HUES6 (cell line): ENCODE data around the gene RASGRF2.
"Not testable (repeated sequence)": the region's sequence is repeated elsewhere in the genome, so short reads cannot be mapped to it uniquely, and the experiment has no call there.

ENCODE experiments used
- H3K27ac ChIP-seq: 2 replicates; pipeline ENCODE4 v1.7.0; 2013; ENCODE audit warnings: low read depth, mild to moderate bottlenecking, low read length, inconsistent platforms
- H3K27me3 ChIP-seq: 2 replicates; pipeline ENCODE4 v1.6.1; 2013; ENCODE audit warnings: low read length; ENCODE audit not compliant: control insufficient read depth, insufficient read depth
- H3K36me3 ChIP-seq: 2 replicates; pipeline ENCODE4 v1.6.1; 2013; ENCODE audit warnings: low read length; ENCODE audit not compliant: control insufficient read depth, insufficient read depth
- H3K4me1 ChIP-seq: 2 replicates; pipeline ENCODE4 v1.6.1; 2013; ENCODE audit warnings: low read length; ENCODE audit not compliant: control insufficient read depth, insufficient read depth
- H3K4me3 ChIP-seq: 2 replicates; pipeline ENCODE4 v1.5.1; 2013; ENCODE audit warnings: low read depth, low read length
- H3K9ac ChIP-seq: one replicate; pipeline ENCODE4 v1.6.1; 2013; ENCODE audit warnings: mild to moderate bottlenecking, low read length
- H3K9me3 ChIP-seq: 2 replicates; pipeline ENCODE4 v1.6.1; 2013; ENCODE audit warnings: low read depth, low read length; ENCODE audit not compliant: control insufficient read depth, insufficient read depth

The RASGRF2 gene

GRCh38 chr5:81021951-81022687 is 62.0 kb downstream of the RASGRF2 start:
- no peaks in the 10 kb centered on the region for H3K9me3 ChIP-seq
- H3K27me3 ChIP-seq, result no peaks in the 10 kb centered on the region
- no peak overlapping the region for H3K27ac ChIP-seq
- H3K4me3 ChIP-seq, result no peak overlapping the region
- no peaks in the 10 kb centered on the region for H3K36me3 ChIP-seq
- H3K4me1 ChIP-seq, result peaks cover 6% of the 10 kb centered on the region; the same call in 1 of the 2 replicates
- no peak overlapping the region for H3K9ac ChIP-seq

GRCh38 chr5:81022688-81023084 is 62.5 kb downstream of the RASGRF2 start:
- Histone ChIP-seq H3K4me1 (peaks cover 6% of the 10 kb centered on the region; the same call in 1 of the 2 replicates), H3K27me3 (no peaks in the 10 kb centered on the region), H3K9ac (no peak overlapping the region), H3K27ac (no peak overlapping the region), H3K9me3 (no peaks in the 10 kb centered on the region), H3K36me3 (no peaks in the 10 kb centered on the region), H3K4me3 (no peak overlapping the region)

DNA sequence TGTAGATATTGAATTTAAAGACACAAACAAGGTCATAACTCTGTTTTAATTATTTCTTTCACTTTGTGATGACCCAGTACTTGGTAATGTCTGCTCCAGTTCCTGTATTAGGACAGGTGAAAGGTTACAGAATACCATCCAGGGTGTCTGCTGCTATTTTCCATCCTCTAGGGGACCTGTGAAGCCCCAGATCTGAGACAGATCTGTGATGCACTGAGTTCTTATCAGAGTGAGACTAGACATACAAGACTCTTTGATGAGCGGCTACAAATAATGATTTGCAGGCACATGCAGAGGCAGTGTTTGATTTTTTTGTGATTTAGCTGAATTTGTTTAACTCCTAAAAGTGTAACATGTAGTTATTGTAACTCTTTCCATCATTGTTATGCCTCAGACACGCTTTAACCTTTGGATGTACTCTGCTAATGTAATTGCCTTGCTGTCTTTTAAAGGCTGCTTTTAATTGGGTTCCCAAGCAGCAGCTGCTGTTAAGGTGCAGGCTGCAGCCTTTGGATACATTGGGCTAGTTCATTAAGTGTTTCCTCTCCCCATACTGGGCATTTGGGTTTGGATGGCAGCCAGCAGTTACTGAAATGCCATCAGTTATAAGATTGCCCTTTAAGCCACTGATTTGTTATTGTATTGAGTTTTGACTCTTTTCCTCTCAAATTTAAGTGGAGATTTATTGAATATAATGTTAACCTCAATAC is 63.3 kb downstream of the RASGRF2 start:
- peaks cover 6% of the 10 kb centered on the region; the same call in 1 of the 2 replicates for H3K4me1 ChIP-seq
- H3K9ac ChIP-seq, result no peak overlapping the region
- no peaks in the 10 kb centered on the region for H3K36me3 ChIP-seq
- 0 out of 2 replicates have a peak, but pooled peaks cover 2% of the 10 kb centered on the region for H3K9me3 ChIP-seq
- no peak overlapping the region for H3K27ac ChIP-seq
- H3K27me3 ChIP-seq, result no peaks in the 10 kb centered on the region
- no peak overlapping the region for H3K4me3 ChIP-seq

- H3K4me3 ChIP-seq, result no peak overlapping the region
- H3K4me1 ChIP-seq, result no peaks in the 10 kb centered on the region
- no peaks in the 10 kb centered on the region for H3K36me3 ChIP-seq
- H3K27ac ChIP-seq, result no peak overlapping the region
- H3K9me3 ChIP-seq, result peaks cover 11% of the 10 kb centered on the region; the same call in 1 of the 2 replicates
- no peak overlapping the region for H3K9ac ChIP-seq
- no peaks in the 10 kb centered on the region for H3K27me3 ChIP-seq
These were observed 67.4 kb downstream of the RASGRF2 start for GRCh38 chr5:81027481-81028058.

DNA sequence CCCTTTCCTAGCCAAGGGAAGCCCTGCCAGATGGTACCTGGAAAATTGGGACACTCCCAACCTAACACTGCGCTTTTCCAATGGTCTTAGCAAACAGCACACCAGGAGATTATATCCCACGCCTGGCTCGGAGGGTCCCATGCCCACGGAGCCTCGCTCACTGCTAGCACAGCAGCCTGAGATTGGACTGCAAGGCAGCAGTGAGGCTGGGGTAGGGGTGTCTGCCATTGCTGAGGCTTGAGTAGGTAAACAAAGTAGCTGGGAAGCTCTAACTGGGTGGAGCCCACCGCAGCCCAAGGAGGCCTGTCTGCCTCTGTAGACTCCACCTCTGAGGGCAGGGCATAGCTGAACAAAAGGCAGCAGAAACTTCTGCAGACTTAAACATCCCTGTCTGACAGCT is 68.7 kb downstream of the RASGRF2 start:
- not testable (repeated sequence) for H3K4me3 ChIP-seq

GRCh38 chr5:81029736-81030135 is 69.6 kb downstream of the RASGRF2 start:
- not testable (repeated sequence) for H3K4me3 ChIP-seq, H3K27me3 ChIP-seq, H3K9ac ChIP-seq, H3K27ac ChIP-seq, H3K36me3 ChIP-seq, H3K4me1 ChIP-seq
- peaks cover 11% of the 10 kb centered on the region; the same call in 1 of the 2 replicates for H3K9me3 ChIP-seq

More for the DNA sequence above, 68.7 kb downstream of the RASGRF2 start:
- not testable (repeated sequence) for H3K9ac ChIP-seq, H3K4me1 ChIP-seq, H3K27ac ChIP-seq, H3K27me3 ChIP-seq, H3K36me3 ChIP-seq
- H3K9me3 ChIP-seq, result peaks cover 11% of the 10 kb centered on the region; the same call in 1 of the 2 replicates

DNA sequence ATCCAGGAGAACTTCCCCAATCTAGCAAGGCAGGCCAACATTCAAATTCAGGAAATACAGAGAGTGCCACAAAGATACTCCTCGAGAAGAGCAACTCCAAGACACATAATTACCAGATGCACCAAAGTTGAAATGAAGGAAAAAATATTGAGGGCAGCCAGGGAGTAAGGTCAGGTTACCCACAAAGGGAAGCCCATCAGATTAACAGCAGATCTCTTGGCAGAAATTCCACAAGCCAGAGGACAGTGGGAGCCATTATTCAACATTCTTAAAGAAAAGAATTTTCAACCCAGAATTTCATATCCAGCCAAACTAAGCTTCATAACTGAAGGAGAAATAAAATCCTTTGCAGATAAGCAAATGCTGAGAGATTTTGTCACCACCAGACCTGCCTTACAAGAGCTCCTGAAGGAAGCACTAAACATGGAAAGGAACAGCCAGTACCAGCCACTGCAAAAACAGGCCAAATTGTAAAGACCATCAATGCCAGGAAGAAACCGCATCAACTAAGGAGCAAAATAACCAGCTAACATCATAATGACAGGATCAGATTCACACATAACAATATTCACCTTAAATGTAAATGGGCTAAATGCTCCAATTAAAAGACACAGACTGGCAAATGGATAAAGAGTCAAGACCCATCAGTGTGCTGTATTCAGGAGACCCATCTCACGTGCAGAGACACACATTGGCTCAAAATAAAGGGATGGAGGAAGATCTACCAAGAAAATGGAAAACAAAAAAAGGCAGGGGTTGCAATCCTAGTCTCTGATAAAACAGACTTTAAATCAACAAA is 70.3 kb downstream of the RASGRF2 start:
- H3K4me3 ChIP-seq, H3K27me3 ChIP-seq, H3K9ac ChIP-seq, H3K4me1 ChIP-seq, H3K36me3 ChIP-seq, H3K27ac ChIP-seq: not testable (repeated sequence)
- peaks cover 11% of the 10 kb centered on the region; the same call in 1 of the 2 replicates for H3K9me3 ChIP-seq

- no peaks in the 10 kb centered on the region for H3K36me3 ChIP-seq
- no peaks in the 10 kb centered on the region for H3K9me3 ChIP-seq
- no peak overlapping the region for H3K9ac ChIP-seq
- H3K27ac ChIP-seq, result no peak overlapping the region
- H3K27me3 ChIP-seq, result no peaks in the 10 kb centered on the region
- H3K4me1 ChIP-seq, result no peaks in the 10 kb centered on the region
- H3K4me3 ChIP-seq, result no peak overlapping the region
These were observed 75.4 kb downstream of the RASGRF2 start for GRCh38 chr5:81035522-81035921.

- H3K9me3 ChIP-seq, result no peaks in the 10 kb centered on the region
- H3K36me3 ChIP-seq, result no peaks in the 10 kb centered on the region
- no peak overlapping the region for H3K9ac ChIP-seq
- no peak overlapping the region for H3K27ac ChIP-seq
- no peak overlapping the region for H3K4me3 ChIP-seq
- H3K27me3 ChIP-seq, result no peaks in the 10 kb centered on the region
- no peaks in the 10 kb centered on the region for H3K4me1 ChIP-seq
These were observed 78.3 kb downstream of the RASGRF2 start for GRCh38 chr5:81038495-81038894.

- Histone ChIP-seq H3K4me3 (no peak overlapping the region), H3K27ac (no peak overlapping the region), H3K36me3 (no peaks in the 10 kb centered on the region), H3K9me3 (no peaks in the 10 kb centered on the region), H3K9ac (no peak overlapping the region), H3K4me1 (no peaks in the 10 kb centered on the region), H3K27me3 (no peaks in the 10 kb centered on the region)
These were observed 84.7 kb downstream of the RASGRF2 start for GRCh38 chr5:81044868-81045267.
